IMR-90 (cell line): Measurements from ENCODE around the gene CLASP1. TPM values are rescaled to one million over a fixed set of nuclear protein-coding genes. Genes with fewer than 3 reads are reported as not detected.
"Not testable (repeated sequence)": the region's sequence is repeated elsewhere in the genome, so short reads cannot be mapped to it uniquely, and the experiment has no call there.

Source experiments
- ATAC-seq: fragments of 200-7000 bp; cut with Tn5 transposase; 2 replicates; pipeline ENCODE4 v1.9.1; 2020; ENCODE audit warnings: low read depth, mild to moderate bottlenecking, moderate library complexity
- BruUV-seq: library from RNA; stranded (reverse); fragments of 400-500 nt; replicated peaks from 2 replicates; lab custom pipeline; 2021; lab: Mats Ljungman, UMichigan
- CTCF ChIA-PET: fragments of 300-600 bp; formaldehyde crosslinking; extraction: SDS; loops from one replicate; lab custom pipeline; 2021; ENCODE audit warnings: antibody characterized with exemption; lab: Yijun Ruan, JAX
- POLR2A ChIA-PET: fragments of 300-600 bp; sonication (Branson Sonifier 250); formaldehyde crosslinking; loops from one replicate; lab custom pipeline; 2022; ENCODE audit warnings: antibody characterized with exemption; ENCODE audit not compliant: unreplicated experiment; lab: Charles Lee
- DNase-seq: peaks from one replicate; pipeline ENCODE4 v3.0.0; 2013
- H2AFZ ChIP-seq: replicated peaks from 2 replicates; pipeline ENCODE3; 2013; ENCODE audit warnings: low read length, mild to moderate bottlenecking; ENCODE audit not compliant: poor library complexity
- H2AK5ac ChIP-seq: 2 replicates; pipeline ENCODE4 v1.6.1; 2013; ENCODE audit warnings: low read depth, low read length, inconsistent platforms
- H2AK9ac ChIP-seq: replicated peaks from 2 replicates; pipeline ENCODE3; 2013; ENCODE audit warnings: mild to moderate bottlenecking, low read depth, low read length, moderate library complexity; ENCODE audit not compliant: poor library complexity
- H2BK120ac ChIP-seq: 2 replicates; pipeline ENCODE4 v1.6.1; 2013; ENCODE audit warnings: low read depth, low read length, inconsistent platforms
- H2BK15ac ChIP-seq: 3 replicates; pipeline ENCODE4 v1.6.1; 2013; ENCODE audit warnings: low read depth, low read length, inconsistent platforms
- H2BK20ac ChIP-seq: 2 replicates; pipeline ENCODE4 v1.6.1; 2013; ENCODE audit warnings: low read depth, mild to moderate bottlenecking, inconsistent platforms, low read length, moderate library complexity
- H2BK5ac ChIP-seq: 2 replicates; pipeline ENCODE4 v1.6.1; 2013; ENCODE audit warnings: mild to moderate bottlenecking, low read depth, low read length, inconsistent platforms; ENCODE audit not compliant: poor library complexity, severe bottlenecking
- H3K14ac ChIP-seq: replicated peaks from 2 replicates; pipeline ENCODE4 v1.6.1; 2013; ENCODE audit warnings: low read depth, low read length, inconsistent platforms
- H3K18ac ChIP-seq: 2 replicates; pipeline ENCODE4 v1.6.1; 2013; ENCODE audit warnings: low read depth, low read length, control low read depth
- H3K23ac ChIP-seq: 2 replicates; pipeline ENCODE4 v1.6.1; 2013; ENCODE audit warnings: low read depth, low read length, inconsistent platforms
- H3K27ac ChIP-seq: 2 replicates; pipeline ENCODE4 v1.5.1; 2013; ENCODE audit warnings: mild to moderate bottlenecking, control low read depth, low read length; ENCODE audit not compliant: insufficient read depth
- H3K27me3 ChIP-seq: 2 replicates; pipeline ENCODE4 v1.6.1; 2013; ENCODE audit warnings: low read length; ENCODE audit not compliant: control insufficient read depth, insufficient read depth
- H3K36me3 ChIP-seq: 2 replicates; pipeline ENCODE4 v1.6.1; 2013; ENCODE audit warnings: low read length, mixed read lengths; ENCODE audit not compliant: control insufficient read depth, insufficient read depth
- H3K4ac ChIP-seq: 2 replicates; pipeline ENCODE4 v1.6.1; 2013; ENCODE audit warnings: low read depth, low read length, inconsistent platforms
- H3K4me1 ChIP-seq: 2 replicates; pipeline ENCODE4 v1.6.1; 2013; ENCODE audit warnings: low read length, mixed read lengths; ENCODE audit not compliant: control insufficient read depth, insufficient read depth
- H3K4me2 ChIP-seq: 2 replicates; pipeline ENCODE4 v1.6.1; 2013; ENCODE audit warnings: low read depth, mild to moderate bottlenecking, control low read depth, low read length, moderate library complexity
- H3K4me3 ChIP-seq: 2 replicates; pipeline ENCODE4 v1.5.1; 2013; ENCODE audit warnings: low read depth, mild to moderate bottlenecking, control low read depth, low read length, moderate library complexity; ENCODE audit not compliant: insufficient read depth
- H3K56ac ChIP-seq: 2 replicates; pipeline ENCODE4 v1.6.1; 2013; ENCODE audit warnings: low read length, inconsistent platforms; ENCODE audit not compliant: insufficient read depth; ENCODE audit errors: extremely low read depth
- H3K79me1 ChIP-seq, 2 experiments: 2 replicates each; pipeline ENCODE4 v1.6.1; 2013; ENCODE audit warnings: low read length in 2 of 2, inconsistent platforms in 1 of 2, low read depth in 1 of 2
- H3K9ac ChIP-seq: 2 replicates; pipeline ENCODE4 v1.6.1; 2013; ENCODE audit warnings: low read depth, low read length, control low read depth
- H3K9me1 ChIP-seq: 2 replicates; pipeline ENCODE4 v1.6.1; 2013; ENCODE audit warnings: low read length, inconsistent platforms; ENCODE audit not compliant: insufficient read depth
- H3K9me3 ChIP-seq: 2 replicates; pipeline ENCODE4 v1.6.1; 2013; ENCODE audit warnings: low read length; ENCODE audit not compliant: control insufficient read depth, insufficient read depth
- H4K20me1 ChIP-seq: 2 replicates; pipeline ENCODE4 v1.6.1; 2013; ENCODE audit warnings: low read length, inconsistent platforms; ENCODE audit not compliant: insufficient read depth
- H4K5ac ChIP-seq: 2 replicates; pipeline ENCODE4 v1.6.1; 2013; ENCODE audit warnings: mild to moderate bottlenecking, low read depth, low read length, control low read depth
- H4K8ac ChIP-seq, 2 experiments: 2 replicates each; pipeline ENCODE4 v1.6.1; 2013; ENCODE audit warnings: low read depth in 2 of 2, low read length in 2 of 2, control low read depth in 1 of 2, inconsistent platforms in 1 of 2
- H4K91ac ChIP-seq: 2 replicates; pipeline ENCODE4 v1.6.1; 2013; ENCODE audit warnings: low read depth, low read length, inconsistent platforms; ENCODE audit not compliant: insufficient read depth
- CHD1 ChIP-seq: IDR thresholded peaks from 2 replicates; pipeline ENCODE4 v1.6.1; 2012; ENCODE audit warnings: low read depth, low read length, improper control_type of control experiment
- POLR2A ChIP-seq: IDR thresholded peaks from 2 replicates; pipeline ENCODE4 v1.6.1; 2012; ENCODE audit warnings: mild to moderate bottlenecking, low read depth, low read length
- WGBS, 2 experiments: methylation state at CpG; one replicate each; pipeline versions ENCODE4 v1.1.5 to v1.1.7; 2013; ENCODE audit warnings: missing lambda C conversion rate in 2 of 2; ENCODE audit not compliant: insufficient read length in 1 of 2; ENCODE audit errors: extremely low coverage in 2 of 2; 5-methylcytosine and 5-hydroxymethylcytosine counted together
- dilution Hi-C: fragments of 300-500 bp; cut with HindIII; formaldehyde crosslinking; loops from one replicate; pipeline ENCODE4 v1.14.3; 2018; ENCODE audit warnings: low sequenced_read_pairs; ENCODE audit not compliant: unreplicated experiment
- in situ Hi-C: fragments of 300-500 bp; cut with MboI; formaldehyde crosslinking; loops from 3 replicates; pipeline ENCODE4 v1.14.3; 2019; ENCODE audit warnings: low sequenced_read_pairs, inconsistent platforms, mixed read lengths
- intact Hi-C: fragments of 100-400 bp; cut with micrococcal nuclease; formaldehyde crosslinking; loops from 2 replicates; pipeline ENCODE4 v1.10.0; 2022
- polyA plus RNA-seq, 3 experiments: library from polyadenylated mRNA; depleted of rRNA; stranded (reverse); fragments of >200 nt; gene quantifications; 2 replicates each; pipeline ENCODE4 v1.2.3, GENCODE V29; 2012; ENCODE audit warnings: low replicate concordance in 1 of 3
- total RNA-seq: library from RNA; depleted of rRNA; stranded (reverse); fragments of >200 nt; gene quantifications from 2 replicates; pipeline ENCODE4 v1.2.3, GENCODE V29; 2012
- TF ChIP-seq, protein P1 (sequence below): conservative IDR thresholded peaks from 2 replicates; pipeline ENCODE4 v1.5.1; 2012; ENCODE audit warnings: mild to moderate bottlenecking, low read depth, low read length, improper control_type of control experiment

CLASP1 gene
- total and polyA plus RNA-seq, 2 of the 4 experiments (the other 2 are of a cell fraction) = 12.3 to 33.7 TPM

DNA sequence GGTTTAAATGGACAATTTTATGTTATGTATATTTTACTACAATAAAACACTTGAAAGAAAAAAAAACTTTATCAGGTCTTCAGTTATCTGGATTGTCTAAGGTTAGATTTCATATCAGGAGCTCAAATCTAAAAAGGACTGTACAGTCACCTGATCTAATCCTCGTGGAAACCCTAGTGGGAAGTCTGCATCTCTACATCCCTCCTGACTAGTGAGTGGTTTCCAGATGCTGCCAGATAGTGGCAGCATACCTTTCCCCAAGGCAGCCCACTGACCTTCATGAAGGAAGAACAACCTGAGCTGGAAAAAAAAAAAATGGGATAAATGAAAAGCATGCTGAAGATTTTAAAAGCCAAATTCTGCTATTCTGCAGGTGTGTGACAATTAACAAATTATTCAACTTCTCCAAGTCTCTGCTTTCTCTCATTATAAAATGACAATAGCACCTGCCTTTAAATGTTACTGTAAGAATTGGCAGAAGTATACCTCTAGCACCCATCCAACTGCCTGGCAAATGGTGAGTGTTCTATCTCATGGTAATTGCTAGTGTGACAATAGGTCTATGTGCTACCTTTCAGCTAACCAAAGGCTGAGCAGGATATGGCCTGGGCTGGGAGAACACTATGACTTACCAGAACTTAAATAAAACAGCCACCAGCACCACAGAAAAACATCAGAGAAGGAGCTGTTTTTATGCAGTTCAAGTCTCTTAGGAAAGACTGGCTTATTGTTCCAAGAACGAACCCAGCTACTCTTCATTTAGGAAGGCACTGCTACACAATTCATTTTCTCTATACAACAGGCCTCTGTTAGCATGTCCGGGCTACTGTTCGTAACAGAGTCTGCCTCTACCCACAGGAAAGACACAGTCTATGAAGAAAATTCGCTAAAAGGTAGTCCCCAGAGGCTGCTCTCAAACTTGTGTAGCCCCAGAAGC lies 8.6 kb downstream of the CLASP1 start (continued):
- TF ChIP-seq, protein P1, sequence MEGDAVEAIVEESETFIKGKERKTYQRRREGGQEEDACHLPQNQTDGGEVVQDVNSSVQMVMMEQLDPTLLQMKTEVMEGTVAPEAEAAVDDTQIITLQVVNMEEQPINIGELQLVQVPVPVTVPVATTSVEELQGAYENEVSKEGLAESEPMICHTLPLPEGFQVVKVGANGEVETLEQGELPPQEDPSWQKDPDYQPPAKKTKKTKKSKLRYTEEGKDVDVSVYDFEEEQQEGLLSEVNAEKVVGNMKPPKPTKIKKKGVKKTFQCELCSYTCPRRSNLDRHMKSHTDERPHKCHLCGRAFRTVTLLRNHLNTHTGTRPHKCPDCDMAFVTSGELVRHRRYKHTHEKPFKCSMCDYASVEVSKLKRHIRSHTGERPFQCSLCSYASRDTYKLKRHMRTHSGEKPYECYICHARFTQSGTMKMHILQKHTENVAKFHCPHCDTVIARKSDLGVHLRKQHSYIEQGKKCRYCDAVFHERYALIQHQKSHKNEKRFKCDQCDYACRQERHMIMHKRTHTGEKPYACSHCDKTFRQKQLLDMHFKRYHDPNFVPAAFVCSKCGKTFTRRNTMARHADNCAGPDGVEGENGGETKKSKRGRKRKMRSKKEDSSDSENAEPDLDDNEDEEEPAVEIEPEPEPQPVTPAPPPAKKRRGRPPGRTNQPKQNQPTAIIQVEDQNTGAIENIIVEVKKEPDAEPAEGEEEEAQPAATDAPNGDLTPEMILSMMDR = no peak
- TF ChIP-seq POLR2A (no peak), CHD1 (no peak)

DNA sequence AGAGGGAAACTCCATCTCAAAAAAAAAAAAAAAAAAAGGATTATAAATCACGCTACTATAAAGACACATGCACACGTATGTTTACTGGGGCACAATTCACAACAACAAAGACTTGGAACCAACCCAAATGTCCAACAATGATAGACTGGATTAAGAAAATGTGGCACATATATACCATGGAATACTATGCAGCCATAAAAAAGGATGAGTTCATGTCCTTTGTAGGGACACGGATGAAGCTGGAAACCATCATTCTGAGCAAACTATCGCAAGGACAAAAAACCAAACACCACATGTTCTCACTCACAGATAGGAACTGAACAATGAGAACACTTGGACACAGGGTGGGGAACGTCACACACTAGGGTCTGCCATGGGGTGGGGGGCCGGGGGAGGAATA lies 9.4 kb downstream of the CLASP1 start:
- H3K9me3 ChIP-seq, H3K4me1 ChIP-seq, H3K18ac ChIP-seq, H4K8ac ChIP-seq, H3K4me2 ChIP-seq, H3K36me3 ChIP-seq, H2AK5ac ChIP-seq, POLR2A ChIA-PET, H3K23ac ChIP-seq, H3K27ac ChIP-seq, H3K9ac ChIP-seq, H2AK9ac ChIP-seq, H3K56ac ChIP-seq, CTCF ChIA-PET, H3K27me3 ChIP-seq, in situ Hi-C loops, H2BK120ac ChIP-seq, H3K14ac ChIP-seq, H2BK20ac ChIP-seq, DNase-seq, H2BK5ac ChIP-seq, ATAC-seq, H3K4ac ChIP-seq, H2AFZ ChIP-seq, H3K9me1 ChIP-seq, dilution Hi-C loops, H4K5ac ChIP-seq, BruUV-seq, H4K91ac ChIP-seq, H2BK15ac ChIP-seq, H3K4me3 ChIP-seq: not testable (repeated sequence)
- peaks cover 16% of the 10 kb centered on the region for H4K20me1 ChIP-seq
- intact Hi-C loops = loop anchor here (5.0 kb wide), 1 partner anchor 53 kb away; no protein-coding TSS in a partner anchor
- no CpG with 5 or more reads among the region's 6 CpGs for WGBS, 2 experiments
- H3K79me1 ChIP-seq = peaks cover 11 to 53% of the 10 kb centered on the region in 2 experiments
